ENCODE measurements around the gene PDCL2.
"Not testable (repeated sequence)": the region's sequence is repeated elsewhere in the genome, so short reads cannot be mapped to it uniquely, and the experiment has no call there.

Gene PDCL2, protein sequence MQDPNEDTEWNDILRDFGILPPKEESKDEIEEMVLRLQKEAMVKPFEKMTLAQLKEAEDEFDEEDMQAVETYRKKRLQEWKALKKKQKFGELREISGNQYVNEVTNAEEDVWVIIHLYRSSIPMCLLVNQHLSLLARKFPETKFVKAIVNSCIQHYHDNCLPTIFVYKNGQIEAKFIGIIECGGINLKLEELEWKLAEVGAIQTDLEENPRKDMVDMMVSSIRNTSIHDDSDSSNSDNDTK

DNA sequence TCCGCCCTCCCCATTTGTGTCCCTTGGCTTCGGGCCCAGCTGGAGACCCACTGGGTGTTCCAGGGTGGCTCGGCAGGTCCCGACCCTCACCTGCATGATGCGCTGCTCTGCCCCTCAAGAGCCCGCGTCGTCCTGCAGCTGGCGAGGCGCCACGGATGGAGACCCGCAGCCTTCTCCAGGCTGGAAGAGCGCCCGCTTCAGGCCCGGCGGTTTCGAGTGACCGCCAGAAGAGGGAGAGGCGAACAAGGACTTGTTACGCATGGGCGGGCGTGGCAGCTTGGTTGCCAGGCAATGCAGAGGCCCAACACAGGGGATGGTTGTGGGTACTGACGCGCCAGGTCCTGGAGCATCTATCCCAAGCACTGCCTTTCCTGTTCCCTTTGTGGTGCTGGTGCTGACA lies at the start of gene PDCL2:
Gene PDCL2 (minus strand): TSS at position 232 of the 400 bp plus-strand sequence. CDS start 136 bp downstream, at position 96.
- peak; percentile 78 for DNase-seq

GRCh38 chr4:55637272-55637820 lies 45.3 kb upstream of the PDCL2 start:
- no peak for DNase-seq

DNA sequence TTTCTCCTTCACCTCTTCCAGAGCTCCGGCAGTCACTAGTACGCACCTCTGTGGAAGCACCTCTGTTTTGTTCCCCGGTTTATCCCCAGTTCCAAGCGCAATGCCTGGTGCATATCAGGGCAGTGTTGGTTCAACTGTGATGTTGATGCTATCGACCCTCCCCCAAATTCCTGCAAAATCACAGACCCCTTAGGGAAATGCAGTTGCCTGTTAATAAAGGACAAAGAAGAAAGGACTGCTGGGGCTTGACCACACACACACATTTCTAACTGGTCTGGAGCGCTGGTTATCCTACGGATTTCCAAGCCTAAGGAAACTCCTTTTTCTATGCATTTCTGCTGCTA lies 44.6 kb upstream of the PDCL2 start:
- DNase-seq: no peak

- DNase-seq: peak; percentile 8
These were observed 44.0 kb upstream of the PDCL2 start, which contains the start of gene NMU for GRCh38 chr4:55635741-55636655. NMU (minus strand) TSS chr4:55636298; CDS start chr4:55636192, 106 bp downstream.

GRCh38 chr4:55635282-55635681 lies 43.2 kb upstream of the PDCL2 start:
- DNase-seq: no peak

- no peak for DNase-seq
These were observed 42.5 kb upstream of the PDCL2 start for GRCh38 chr4:55634417-55635128.

DNA sequence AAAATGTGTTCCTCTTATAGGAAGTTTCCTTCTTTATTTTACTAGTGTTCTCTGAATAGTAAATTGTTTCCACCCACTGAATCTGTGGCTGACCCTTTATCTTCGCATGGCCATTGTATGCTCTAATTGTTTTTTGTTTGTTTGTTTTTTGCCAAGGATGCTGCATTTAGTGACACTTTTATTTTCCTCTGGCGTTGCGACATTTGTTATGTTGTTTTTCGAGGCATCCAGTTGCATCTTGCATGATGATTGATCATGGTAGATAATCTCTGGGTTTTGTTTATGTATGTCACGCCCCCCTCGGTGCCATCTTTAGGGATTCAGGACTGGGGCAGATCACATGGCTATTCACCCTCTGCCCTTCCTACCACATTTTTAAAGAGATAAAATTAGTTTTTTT lies 41.9 kb upstream of the PDCL2 start:
- no peak for DNase-seq

- DNase-seq: no peak
These were observed 33.8 kb upstream of the PDCL2 start for GRCh38 chr4:55625835-55626234.

DNA sequence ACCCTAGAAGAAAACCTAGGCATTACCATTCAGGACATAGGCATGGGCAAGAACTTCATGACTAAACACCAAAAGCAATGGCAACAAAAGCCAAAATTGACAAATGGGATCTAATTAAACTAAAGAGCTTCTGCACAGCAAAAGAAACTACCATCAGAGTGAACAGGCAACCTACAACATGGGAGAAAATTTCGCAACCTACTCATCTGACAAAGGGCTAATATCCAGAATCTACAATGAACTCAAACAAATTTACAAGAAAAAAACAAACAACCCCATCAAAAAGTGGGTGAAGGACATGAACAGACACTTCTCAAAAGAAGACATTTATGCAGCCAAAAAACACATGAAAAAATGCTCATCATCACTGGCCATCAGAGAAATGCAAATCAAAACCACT lies 32.0 kb upstream of the PDCL2 start:
- not testable (repeated sequence) for DNase-seq

DNA sequence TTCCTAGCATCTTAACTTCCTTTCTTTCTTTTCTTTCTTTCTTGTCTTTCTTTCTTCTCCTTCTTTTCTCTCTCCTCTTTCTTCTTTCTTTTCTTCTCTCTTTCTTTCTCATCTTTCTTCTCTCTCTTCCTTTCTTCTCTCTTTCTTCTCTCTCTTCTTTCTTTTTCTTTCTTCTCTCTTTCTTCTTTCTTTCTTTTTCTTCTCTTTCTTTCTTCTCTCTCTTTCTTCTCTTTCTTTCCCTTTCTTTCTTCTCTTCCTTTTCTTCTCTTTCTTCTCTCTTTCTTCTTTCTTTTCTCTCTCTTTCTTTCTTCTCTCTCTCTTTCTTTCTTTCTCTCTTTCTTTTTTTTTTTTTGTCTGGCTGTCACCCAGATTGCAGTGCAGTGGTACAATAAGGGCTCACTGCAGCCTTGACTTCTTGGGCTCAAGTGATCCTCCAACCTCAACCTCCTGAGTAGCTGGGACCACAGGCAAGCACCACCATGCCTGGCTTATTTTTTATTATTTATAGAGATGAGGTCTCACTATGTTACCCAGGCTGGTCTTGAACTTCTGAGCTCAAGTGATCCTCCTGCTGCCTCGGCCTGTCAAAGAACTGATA lies 26.6 kb upstream of the PDCL2 start:
- DNase-seq: no peak

- DNase-seq: no peak
These were observed 25.6 kb upstream of the PDCL2 start for GRCh38 chr4:55617587-55618197.

DNA sequence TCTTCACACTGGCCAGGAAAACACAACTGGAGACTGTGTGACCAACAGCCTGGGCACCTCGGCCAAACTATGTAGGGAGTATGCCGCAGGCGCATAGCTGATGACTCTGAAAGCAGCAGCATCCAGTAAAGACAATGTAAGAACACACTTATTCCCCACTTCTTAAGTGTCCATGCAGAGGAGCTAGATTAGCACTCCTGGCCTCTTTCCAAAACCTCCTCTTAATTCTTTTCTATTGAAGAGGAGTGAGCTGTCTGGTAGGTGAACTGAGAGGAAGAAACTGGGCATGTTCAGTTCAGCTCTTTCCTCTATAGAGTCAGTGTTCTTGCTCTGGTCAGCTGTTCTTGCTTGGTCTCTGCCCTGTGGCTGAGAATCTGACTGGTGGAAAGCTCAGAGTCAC lies 23.0 kb upstream of the PDCL2 start:
- no peak for DNase-seq

DNA sequence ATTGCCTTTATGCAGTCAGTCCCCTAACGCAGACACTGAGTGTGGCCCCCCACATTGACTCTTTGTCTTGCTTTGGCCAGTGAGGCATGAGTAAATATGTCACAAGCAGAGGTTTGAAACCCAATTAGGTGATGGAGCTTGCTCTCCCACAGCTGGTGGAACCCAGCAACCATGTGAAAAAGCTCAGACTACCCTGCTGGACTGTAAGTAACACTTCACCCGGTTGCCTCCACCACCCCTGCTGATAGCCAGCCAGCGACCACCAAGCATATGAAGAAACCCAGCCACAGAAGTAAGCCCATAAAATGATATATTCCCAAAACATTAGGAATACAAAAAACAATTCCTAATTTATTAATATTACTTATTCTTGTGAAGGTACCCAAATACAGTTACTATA lies 21.6 kb upstream of the PDCL2 start:
- DNase-seq: no peak

DNA sequence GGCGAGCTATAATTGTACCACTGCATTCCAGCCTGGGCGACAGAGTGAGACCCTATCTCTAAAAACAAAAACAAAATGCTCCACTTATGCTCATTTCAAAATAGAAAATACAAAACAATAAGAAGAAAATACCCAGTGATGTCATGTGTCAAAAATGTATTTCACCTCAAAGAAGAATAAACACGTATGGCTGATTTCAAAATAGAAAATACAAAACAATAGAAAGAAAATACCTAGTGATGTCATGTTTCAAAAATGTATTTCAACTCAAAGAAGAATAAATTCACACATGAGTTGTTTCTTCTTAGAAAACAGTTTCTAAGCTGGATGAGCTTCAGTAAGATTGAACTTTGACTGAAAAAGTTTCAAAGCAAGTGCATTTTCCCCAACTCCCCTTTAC lies 20.3 kb upstream of the PDCL2 start:
- no peak for DNase-seq

DNA sequence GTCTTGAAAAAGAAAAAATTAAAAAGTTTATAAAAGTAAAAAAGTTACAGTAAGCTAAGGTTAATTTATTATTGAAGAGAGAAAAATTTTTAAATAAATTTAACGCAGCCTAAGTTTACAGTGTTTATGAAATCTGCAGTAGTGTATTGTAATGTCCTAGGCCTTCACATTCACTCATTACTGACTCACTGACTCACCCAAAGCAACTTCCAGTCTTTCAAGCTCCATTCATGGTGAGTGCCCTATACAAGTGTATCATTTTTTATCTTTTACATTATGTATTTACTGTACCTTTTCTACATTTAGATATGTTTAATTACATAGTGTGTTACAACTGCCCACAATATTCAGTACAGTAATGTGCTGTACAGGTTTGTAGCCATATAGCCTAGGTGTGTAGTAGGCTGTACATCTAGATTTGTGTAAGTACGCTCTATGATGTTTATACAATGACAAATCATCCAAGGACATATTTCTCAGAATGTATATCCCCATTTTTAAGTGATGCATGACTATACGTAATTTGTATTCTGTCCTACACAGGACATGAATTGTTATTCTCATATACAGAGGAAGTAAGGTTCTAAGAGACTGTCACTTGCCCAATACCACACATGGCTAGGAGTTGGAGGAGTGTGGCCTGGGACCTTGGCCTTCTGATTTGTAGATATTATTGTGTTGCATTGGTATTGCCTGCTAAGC lies 19.5 kb upstream of the PDCL2 start:
- DNase-seq: no peak

- DNase-seq: no peak
These were observed 18.3 kb upstream of the PDCL2 start for GRCh38 chr4:55610381-55610780.

GRCh38 chr4:55609393-55609866 lies 17.4 kb upstream of the PDCL2 start:
- no peak for DNase-seq

- no peak for DNase-seq
These were observed 16.5 kb upstream of the PDCL2 start for GRCh38 chr4:55608591-55608990.

DNA sequence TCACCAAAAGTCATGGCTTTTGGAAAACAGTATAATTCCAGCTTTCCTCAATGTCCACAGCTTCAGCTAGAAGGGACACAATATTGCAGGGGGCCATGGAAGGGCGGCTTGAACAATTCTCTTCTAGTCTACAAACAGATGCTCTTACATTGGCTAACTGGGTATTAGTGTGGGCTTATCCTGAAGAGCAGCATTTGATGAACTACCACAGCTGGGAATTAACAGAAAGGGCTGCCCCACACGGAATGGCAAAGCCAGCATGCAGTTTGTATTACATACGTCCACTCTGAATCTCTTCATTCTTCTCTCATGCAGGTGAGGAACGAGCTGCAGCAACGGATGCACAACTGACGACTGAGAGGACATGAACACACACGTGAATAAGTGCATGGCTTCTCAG lies 13.0 kb upstream of the PDCL2 start:
- no peak for DNase-seq

- no peak for DNase-seq
These were observed 8.6 kb upstream of the PDCL2 start for GRCh38 chr4:55600640-55601039.

GRCh38 chr4:55598641-55599040 lies 6.6 kb upstream of the PDCL2 start:
- DNase-seq: no peak

- no peak for DNase-seq
These were observed 3.9 kb downstream of the PDCL2 start for GRCh38 chr4:55588160-55588559.
